Gastroesophageal sphincter (tissue), 3 donors: ENCODE data around the gene S100A9.

Experiments
- CTCF ChIP-seq, 4 experiments: fragments of 200-600 bp in 2 of 4; fragments of 450-650 bp in 2 of 4; sonication (generic) in 1 of 4; IDR thresholded peaks; one replicate each; pipeline ENCODE4 v1.5.1; 2017 to 2019; ENCODE audit warnings: antibody characterized with exemption in 4 of 4, mild to moderate bottlenecking in 2 of 4, moderate library complexity in 2 of 4
- EP300 ChIP-seq: sonication (generic); formaldehyde crosslinking; IDR thresholded peaks from one replicate; pipeline ENCODE4 v1.6.1; 2017; ENCODE audit warnings: antibody characterized with exemption, mild to moderate bottlenecking
- POLR2AphosphoS5 ChIP-seq: sonication (generic); formaldehyde crosslinking; IDR thresholded peaks from one replicate; pipeline ENCODE4 v1.6.1; 2017; ENCODE audit warnings: antibody characterized with exemption

GRCh38 chr1:153355445-153356071 lies 2.1 kb upstream of the S100A9 start:
- TF ChIP-seq POLR2AphosphoS5 (no peak), EP300 (no peak), CTCF (IDR thresholded peaks at IDR 0.05) (peak in 1 of 4 experiments; percentile 30)
